Uterus (tissue), 2 donors: ENCODE data around the gene CCDC78.

Experiments used
- POLR2A ChIP-seq, 2 donors: fragments of 450-650 bp; IDR thresholded peaks; one replicate each; pipeline ENCODE4 v1.6.1; 2016; ENCODE audit warnings: antibody characterized with exemption in 2 of 2, mild to moderate bottlenecking in 1 of 2, moderate library complexity in 1 of 2
- TF ChIP-seq, protein P1 (sequence below), 4 experiments: fragments of 200-600 bp in 2 of 4; fragments of 450-650 bp in 2 of 4; sonication (generic) in 2 of 4; IDR thresholded peaks; one replicate each; pipeline ENCODE4 v1.5.1; 2016 to 2019; ENCODE audit warnings: antibody characterized with exemption in 4 of 4, mild to moderate bottlenecking in 2 of 4, moderate library complexity in 1 of 4

DNA sequence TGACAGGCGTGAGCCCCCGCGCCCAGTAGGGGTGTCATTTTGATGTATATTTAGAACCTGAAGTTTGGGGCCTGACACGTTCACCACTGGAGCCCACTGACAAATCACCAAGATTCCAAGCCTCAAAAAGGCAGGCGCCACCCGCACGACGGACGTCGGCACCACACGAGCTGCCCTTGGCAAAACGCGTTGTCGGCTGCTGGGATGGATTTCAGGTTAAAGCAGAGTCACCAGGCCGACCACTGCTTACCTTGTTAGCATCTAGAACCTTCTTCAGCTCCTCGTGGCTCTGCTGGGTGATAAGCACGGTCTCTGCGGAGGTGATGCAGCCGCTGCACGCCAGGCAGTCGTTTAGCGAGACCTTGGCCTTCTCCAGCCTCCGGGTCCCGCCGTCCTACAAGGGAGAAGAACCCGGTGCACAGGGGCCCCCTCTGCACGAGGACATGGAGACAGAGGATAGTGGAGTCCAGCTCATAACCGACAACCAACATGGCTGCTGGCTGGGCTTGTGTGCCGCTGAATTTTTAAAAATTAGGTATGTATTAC is 10.8 kb upstream of the CCDC78 start:
- TF ChIP-seq POLR2A (IDR thresholded peaks at IDR 0.05) = no peak
- TF ChIP-seq, protein P1, sequence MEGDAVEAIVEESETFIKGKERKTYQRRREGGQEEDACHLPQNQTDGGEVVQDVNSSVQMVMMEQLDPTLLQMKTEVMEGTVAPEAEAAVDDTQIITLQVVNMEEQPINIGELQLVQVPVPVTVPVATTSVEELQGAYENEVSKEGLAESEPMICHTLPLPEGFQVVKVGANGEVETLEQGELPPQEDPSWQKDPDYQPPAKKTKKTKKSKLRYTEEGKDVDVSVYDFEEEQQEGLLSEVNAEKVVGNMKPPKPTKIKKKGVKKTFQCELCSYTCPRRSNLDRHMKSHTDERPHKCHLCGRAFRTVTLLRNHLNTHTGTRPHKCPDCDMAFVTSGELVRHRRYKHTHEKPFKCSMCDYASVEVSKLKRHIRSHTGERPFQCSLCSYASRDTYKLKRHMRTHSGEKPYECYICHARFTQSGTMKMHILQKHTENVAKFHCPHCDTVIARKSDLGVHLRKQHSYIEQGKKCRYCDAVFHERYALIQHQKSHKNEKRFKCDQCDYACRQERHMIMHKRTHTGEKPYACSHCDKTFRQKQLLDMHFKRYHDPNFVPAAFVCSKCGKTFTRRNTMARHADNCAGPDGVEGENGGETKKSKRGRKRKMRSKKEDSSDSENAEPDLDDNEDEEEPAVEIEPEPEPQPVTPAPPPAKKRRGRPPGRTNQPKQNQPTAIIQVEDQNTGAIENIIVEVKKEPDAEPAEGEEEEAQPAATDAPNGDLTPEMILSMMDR (IDR thresholded peaks at IDR 0.05) = no peak
